Measurements from ENCODE around the gene ZNF543. TPM values are rescaled to one million over a fixed set of nuclear protein-coding genes. Genes with fewer than 3 reads are reported as not detected.
"Not testable (repeated sequence)": the region's sequence is repeated elsewhere in the genome, so short reads cannot be mapped to it uniquely, and the experiment has no call there.

The ZNF543 gene
- total RNA-seq, 2 donors from 2014 or later = 3.2 to 3.7 TPM

GRCh38 chr19:57366776-57367175, 46.5 kb downstream of the ZNF543 start:
- H3K9me3 ChIP-seq = no peaks in the 10 kb centered on the region
- no peak overlapping the region for H3K27ac ChIP-seq
- no peaks in the 10 kb centered on the region for H3K27me3 ChIP-seq
- intact Hi-C loops (cut with DNase I) = no loop called here
- no peak overlapping the region for H3K9ac ChIP-seq (ENCODE audit: low read depth in 2 of 2, low read length in 2 of 2)
- H3K4me3 ChIP-seq = no peak overlapping the region
- TF ChIP-seq, protein P1, sequence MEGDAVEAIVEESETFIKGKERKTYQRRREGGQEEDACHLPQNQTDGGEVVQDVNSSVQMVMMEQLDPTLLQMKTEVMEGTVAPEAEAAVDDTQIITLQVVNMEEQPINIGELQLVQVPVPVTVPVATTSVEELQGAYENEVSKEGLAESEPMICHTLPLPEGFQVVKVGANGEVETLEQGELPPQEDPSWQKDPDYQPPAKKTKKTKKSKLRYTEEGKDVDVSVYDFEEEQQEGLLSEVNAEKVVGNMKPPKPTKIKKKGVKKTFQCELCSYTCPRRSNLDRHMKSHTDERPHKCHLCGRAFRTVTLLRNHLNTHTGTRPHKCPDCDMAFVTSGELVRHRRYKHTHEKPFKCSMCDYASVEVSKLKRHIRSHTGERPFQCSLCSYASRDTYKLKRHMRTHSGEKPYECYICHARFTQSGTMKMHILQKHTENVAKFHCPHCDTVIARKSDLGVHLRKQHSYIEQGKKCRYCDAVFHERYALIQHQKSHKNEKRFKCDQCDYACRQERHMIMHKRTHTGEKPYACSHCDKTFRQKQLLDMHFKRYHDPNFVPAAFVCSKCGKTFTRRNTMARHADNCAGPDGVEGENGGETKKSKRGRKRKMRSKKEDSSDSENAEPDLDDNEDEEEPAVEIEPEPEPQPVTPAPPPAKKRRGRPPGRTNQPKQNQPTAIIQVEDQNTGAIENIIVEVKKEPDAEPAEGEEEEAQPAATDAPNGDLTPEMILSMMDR (IDR thresholded peaks at IDR 0.05) = no peak
- no peaks in the 10 kb centered on the region for H3K4me1 ChIP-seq
- DNase-seq = no peak
- H3K36me3 ChIP-seq = no peaks in the 10 kb centered on the region

- intact Hi-C loops (cut with DNase I) = no loop called here
- DNase-seq = no peak
- H3K36me3 ChIP-seq = no peaks in the 10 kb centered on the region
These were observed 53.9 kb downstream of the ZNF543 start for GRCh38 chr19:57374179-57374578.

DNA sequence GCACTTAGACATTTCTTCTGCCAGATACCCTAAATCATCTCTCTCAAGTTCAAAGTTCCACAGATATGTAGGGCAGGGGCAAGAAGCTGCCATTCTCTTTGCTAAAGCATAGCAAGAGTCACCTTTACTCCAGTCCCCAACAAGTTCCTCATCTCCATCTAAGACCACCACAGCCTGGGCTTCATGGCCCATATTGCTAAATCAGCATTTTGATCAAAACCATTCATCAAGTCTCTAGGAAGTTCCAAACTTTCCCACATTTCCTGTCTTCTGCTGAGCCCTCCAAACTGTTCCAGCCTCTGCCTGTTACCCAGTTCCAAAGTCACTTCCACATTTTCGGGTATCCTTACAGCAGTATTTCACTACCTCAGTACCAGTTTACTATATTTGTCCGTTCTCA, 54.4 kb downstream of the ZNF543 start:
- H3K4me3 ChIP-seq; H3K27ac ChIP-seq; intact Hi-C loops (cut with DNase I); H3K4me1 ChIP-seq; H3K9me3 ChIP-seq; DNase-seq; H3K27me3 ChIP-seq; H3K9ac ChIP-seq (ENCODE audit: low read depth in 2 of 2, low read length in 2 of 2); H3K36me3 ChIP-seq: not testable (repeated sequence)

More at GRCh38 chr19:57374179-57374578, 53.9 kb downstream of the ZNF543 start:
- H3K9me3 ChIP-seq = no peaks in the 10 kb centered on the region
- H3K4me3 ChIP-seq = no peak overlapping the region
- TF ChIP-seq, protein P1 (IDR thresholded peaks at IDR 0.05) = no peak
- H3K4me1 ChIP-seq = no peaks in the 10 kb centered on the region
- no peak overlapping the region for H3K27ac ChIP-seq
- no peaks in the 10 kb centered on the region for H3K27me3 ChIP-seq
- no peak overlapping the region for H3K9ac ChIP-seq (ENCODE audit: low read depth in 2 of 2, low read length in 2 of 2)

GRCh38 chr19:57376151-57376550, 55.9 kb downstream of the ZNF543 start:
- Histone ChIP-seq H3K9me3 (no peaks in the 10 kb centered on the region), H3K36me3 (no peaks in the 10 kb centered on the region), H3K27me3 (no peaks in the 10 kb centered on the region), H3K9ac (ENCODE audit: low read depth in 2 of 2, low read length in 2 of 2) (no peak overlapping the region), H3K27ac (no peak overlapping the region), H3K4me1 (no peaks in the 10 kb centered on the region), H3K4me3 (no peak overlapping the region)
- DNase-seq = no peak
- intact Hi-C loops (cut with DNase I) = no loop called here
- TF ChIP-seq, protein P1 (IDR thresholded peaks at IDR 0.05) = no peak

DNA sequence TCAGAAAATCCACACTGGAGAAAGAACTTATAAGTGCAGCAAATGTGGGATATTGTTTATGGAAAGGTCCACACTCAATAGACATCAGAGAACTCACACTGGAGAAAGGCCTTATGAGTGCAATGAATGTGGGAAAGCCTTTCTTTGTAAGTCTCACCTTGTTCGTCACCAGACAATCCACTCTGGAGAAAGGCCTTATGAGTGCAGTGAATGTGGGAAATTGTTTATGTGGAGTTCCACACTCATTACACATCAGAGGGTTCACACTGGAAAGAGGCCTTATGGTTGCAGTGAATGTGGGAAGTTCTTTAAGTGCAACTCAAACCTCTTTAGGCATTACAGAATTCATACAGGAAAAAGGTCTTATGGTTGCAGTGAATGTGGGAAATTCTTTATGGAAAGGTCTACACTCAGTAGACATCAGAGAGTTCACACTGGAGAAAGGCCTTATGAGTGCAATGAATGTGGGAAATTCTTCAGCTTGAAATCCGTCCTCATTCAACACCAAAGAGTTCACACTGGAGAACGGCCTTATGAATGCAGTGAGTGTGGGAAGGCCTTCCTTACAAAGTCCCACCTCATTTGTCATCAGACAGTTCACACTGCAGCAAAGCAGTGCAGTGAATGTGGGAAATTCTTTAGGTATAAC, 57.4 kb downstream of the ZNF543 start:
- H3K27ac ChIP-seq = no peak overlapping the region
- H3K4me3 ChIP-seq = no peak overlapping the region
- H3K4me1 ChIP-seq = no peaks in the 10 kb centered on the region
- no peaks in the 10 kb centered on the region for H3K27me3 ChIP-seq
- intact Hi-C loops (cut with DNase I) = no loop called here
- no peaks in the 10 kb centered on the region for H3K9me3 ChIP-seq
- no peak overlapping the region for H3K9ac ChIP-seq (ENCODE audit: low read depth in 2 of 2, low read length in 2 of 2)
- TF ChIP-seq, protein P1 (IDR thresholded peaks at IDR 0.05) = no peak
- DNase-seq = no peak
- no peaks in the 10 kb centered on the region for H3K36me3 ChIP-seq

Other genes starting within 250 kb of the ZNF543 start
- gene USP29, start 200.5 kb upstream of the ZNF543 start, total RNA-seq = not detected
- gene ZIM3, start 175.3 kb upstream of the ZNF543 start, total RNA-seq = not detected
- gene DUXA, start 153.0 kb upstream of the ZNF543 start, total RNA-seq = not detected
- gene ZNF264, start 129.0 kb upstream of the ZNF543 start, total RNA-seq = 10 to 100 TPM; 23.9 to 26.3 TPM
- under 1 TPM; 0.30 to 0.69 TPM for gene AURKC, start 89.4 kb upstream of the ZNF543 start, total RNA-seq
- 10 to 100 TPM in 1 of 2 donors, 1 to 10 TPM in 1; 6.2 to 11.4 TPM for gene ZNF805, start 79.8 kb upstream of the ZNF543 start, total RNA-seq
- 10 to 100 TPM; 28.5 to 35.1 TPM for gene ZNF460, start 40.0 kb upstream of the ZNF543 start, total RNA-seq
- gene ZNF304, start 30.8 kb downstream of the ZNF543 start, total RNA-seq = 1 to 10 TPM; 3.6 TPM
- gene TRAPPC2B, start 43.1 kb downstream of the ZNF543 start, total RNA-seq = 1 to 10 TPM; 3.8 to 4.6 TPM
- gene ZNF547, start 43.1 kb downstream of the ZNF543 start, total RNA-seq = 1 to 10 TPM; 1.2 to 2.3 TPM
- 1 to 10 TPM; 6.5 to 7.6 TPM for gene ZNF548, start 69.4 kb downstream of the ZNF543 start, total RNA-seq
- gene ZNF17, start 90.7 kb downstream of the ZNF543 start, total RNA-seq = 1 to 10 TPM; 6.2 to 6.9 TPM
- 1 to 10 TPM; 9.2 to 9.3 TPM for gene ZNF749, start 114.9 kb downstream of the ZNF543 start, total RNA-seq
- gene VN1R1, start 136.7 kb downstream of the ZNF543 start, total RNA-seq = under 1 TPM; 0.21 to 0.25 TPM
- 1 to 10 TPM; 3.5 to 5.3 TPM for gene ZNF772, start 157.1 kb downstream of the ZNF543 start, total RNA-seq
- gene ZNF419, start 167.3 kb downstream of the ZNF543 start, total RNA-seq = 1 to 10 TPM; 3.6 to 4.4 TPM
- gene ZNF773, start 179.5 kb downstream of the ZNF543 start, total RNA-seq = 1 to 10 TPM; 4.7 to 5.3 TPM
- 1 to 10 TPM; 2.6 to 2.8 TPM for gene ZNF549, start 206.9 kb downstream of the ZNF543 start, total RNA-seq
- 1 to 10 TPM; 4.0 to 5.1 TPM for gene ZNF550, start 239.4 kb downstream of the ZNF543 start, total RNA-seq

All from colonic mucosa (tissue), 4 donors.